ENCODE measurements around the gene MAP7. TPM values are rescaled to one million over a fixed set of nuclear protein-coding genes. Genes with fewer than 3 reads are reported as not detected.

MAP7 gene
- total RNA-seq, 2 donors from 2014 or later: 35.1 to 45.2 TPM

DNA sequence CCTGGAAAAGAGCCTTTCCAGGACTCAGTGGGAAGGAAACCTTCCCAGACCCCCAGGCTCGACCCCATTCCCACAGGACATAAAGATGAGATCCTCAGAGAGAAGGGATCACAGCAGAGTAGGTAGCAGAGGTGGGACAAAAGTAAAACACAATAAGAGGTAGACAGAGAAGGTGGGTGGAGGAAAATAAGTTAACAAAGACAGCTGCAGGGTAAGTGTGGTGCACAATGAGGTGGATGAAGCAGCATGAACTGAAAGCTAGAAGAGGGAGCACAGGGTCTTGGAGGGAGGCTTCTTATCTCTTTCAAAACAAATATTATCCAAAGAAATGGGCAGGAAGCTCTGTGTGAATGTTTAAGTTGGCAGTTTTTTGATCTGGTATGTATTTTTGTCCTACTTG lies 14.0 kb upstream of the MAP7 start:
- WGBS: 13% methylated on average over 1 of the region's 1 CpG
- TF ChIP-seq, protein P1, sequence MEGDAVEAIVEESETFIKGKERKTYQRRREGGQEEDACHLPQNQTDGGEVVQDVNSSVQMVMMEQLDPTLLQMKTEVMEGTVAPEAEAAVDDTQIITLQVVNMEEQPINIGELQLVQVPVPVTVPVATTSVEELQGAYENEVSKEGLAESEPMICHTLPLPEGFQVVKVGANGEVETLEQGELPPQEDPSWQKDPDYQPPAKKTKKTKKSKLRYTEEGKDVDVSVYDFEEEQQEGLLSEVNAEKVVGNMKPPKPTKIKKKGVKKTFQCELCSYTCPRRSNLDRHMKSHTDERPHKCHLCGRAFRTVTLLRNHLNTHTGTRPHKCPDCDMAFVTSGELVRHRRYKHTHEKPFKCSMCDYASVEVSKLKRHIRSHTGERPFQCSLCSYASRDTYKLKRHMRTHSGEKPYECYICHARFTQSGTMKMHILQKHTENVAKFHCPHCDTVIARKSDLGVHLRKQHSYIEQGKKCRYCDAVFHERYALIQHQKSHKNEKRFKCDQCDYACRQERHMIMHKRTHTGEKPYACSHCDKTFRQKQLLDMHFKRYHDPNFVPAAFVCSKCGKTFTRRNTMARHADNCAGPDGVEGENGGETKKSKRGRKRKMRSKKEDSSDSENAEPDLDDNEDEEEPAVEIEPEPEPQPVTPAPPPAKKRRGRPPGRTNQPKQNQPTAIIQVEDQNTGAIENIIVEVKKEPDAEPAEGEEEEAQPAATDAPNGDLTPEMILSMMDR (IDR thresholded peaks at IDR 0.05): no peak
- TF ChIP-seq POLR2A (IDR thresholded peaks at IDR 0.05) (no peak), POLR2AphosphoS5 (IDR thresholded peaks at IDR 0.05) (no peak)
- Histone ChIP-seq H3K4me3 (no peak overlapping the region), H3K27me3 (replicated peaks; ENCODE audit: insufficient read depth) (no peaks in the 10 kb centered on the region), H3K4me1 (replicated peaks) (peaks cover 26% of the 10 kb centered on the region), H3K9me3 (no peaks in the 10 kb centered on the region), H3K36me3 (no peaks in the 10 kb centered on the region), H3K27ac (peak overlapping the region; percentile 73 to 81)
- DNase-seq (ENCODE audit: low spot score): no peak
- intact Hi-C loops (cut with DNase I): no loop called here

DNA sequence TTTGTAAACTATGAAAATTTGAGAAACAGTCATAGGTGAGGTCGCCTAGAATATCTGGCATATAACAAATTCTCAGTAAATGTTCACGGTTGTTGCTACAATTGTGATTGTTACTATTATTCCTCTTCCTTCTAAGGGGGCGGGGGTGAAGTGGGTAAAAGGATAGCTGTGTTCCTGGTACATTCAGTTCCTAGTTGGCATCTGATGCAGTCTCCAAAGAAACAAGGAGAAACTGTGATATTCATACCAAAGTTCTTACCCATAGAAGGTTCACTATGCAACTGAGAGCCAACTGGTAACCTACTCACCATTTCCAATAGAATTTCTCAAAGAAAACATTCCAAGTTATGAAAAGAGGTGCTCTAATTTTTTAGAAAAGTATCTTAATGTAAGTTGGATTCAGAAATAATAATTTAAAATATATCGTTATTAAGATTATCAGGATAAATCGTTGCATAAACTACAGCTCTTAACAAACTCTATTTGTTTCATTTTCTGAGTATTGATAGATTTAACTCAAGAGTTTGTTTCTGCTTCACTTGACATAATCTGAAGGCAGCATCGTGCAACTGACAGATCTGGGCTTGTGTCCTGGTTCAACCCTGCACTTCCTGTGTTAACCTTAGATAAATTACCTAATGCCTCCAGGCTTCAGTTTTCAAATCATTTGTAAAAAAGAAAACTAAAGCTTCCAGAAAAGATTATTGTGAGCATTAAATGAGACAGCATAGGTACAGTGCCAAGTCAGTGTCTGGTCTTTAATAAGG lies 13.3 kb upstream of the MAP7 start:
- DNase-seq (ENCODE audit: low spot score): no peak
- TF ChIP-seq, protein P1 (IDR thresholded peaks at IDR 0.05): no peak
- TF ChIP-seq POLR2AphosphoS5 (IDR thresholded peaks at IDR 0.05) (peak; percentile 19), POLR2A (IDR thresholded peaks at IDR 0.05) (no peak)
- peaks cover 26% of the 10 kb centered on the region for H3K4me1 ChIP-seq (replicated peaks)
- no peaks in the 10 kb centered on the region for H3K36me3 ChIP-seq
- intact Hi-C loops (cut with DNase I): no loop called here
- no peaks in the 10 kb centered on the region for H3K9me3 ChIP-seq
- 46% methylated on average over 6 of the region's 6 CpGs for WGBS
- H3K27ac ChIP-seq: peak overlapping the region; percentile 73 to 81
- no peaks in the 10 kb centered on the region for H3K27me3 ChIP-seq (replicated peaks; ENCODE audit: insufficient read depth)
- H3K4me3 ChIP-seq: no peak overlapping the region

DNA sequence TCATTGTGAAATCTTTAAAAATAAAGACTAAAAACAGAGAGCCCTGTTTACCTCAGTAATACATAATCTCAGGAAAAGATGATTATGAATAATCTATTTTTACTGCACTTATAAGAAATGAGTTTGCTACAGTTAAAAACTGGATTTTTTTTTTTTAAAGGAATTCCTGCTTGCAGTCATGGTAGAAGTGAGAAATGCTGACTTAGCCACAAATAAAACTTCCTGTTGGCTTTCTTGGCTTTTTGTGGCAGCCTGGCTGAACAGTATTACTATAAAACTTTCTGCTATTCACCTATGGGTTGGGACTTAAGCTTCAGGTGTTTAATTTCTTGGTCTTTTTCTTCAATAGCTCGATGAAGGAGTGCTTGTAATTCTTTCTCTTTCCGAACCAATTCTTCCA lies 12.0 kb upstream of the MAP7 start:
- H3K36me3 ChIP-seq: no peaks in the 10 kb centered on the region
- TF ChIP-seq POLR2A (IDR thresholded peaks at IDR 0.05) (no peak), POLR2AphosphoS5 (IDR thresholded peaks at IDR 0.05) (peak; percentile 10)
- TF ChIP-seq, protein P1 (IDR thresholded peaks at IDR 0.05): no peak

DNA sequence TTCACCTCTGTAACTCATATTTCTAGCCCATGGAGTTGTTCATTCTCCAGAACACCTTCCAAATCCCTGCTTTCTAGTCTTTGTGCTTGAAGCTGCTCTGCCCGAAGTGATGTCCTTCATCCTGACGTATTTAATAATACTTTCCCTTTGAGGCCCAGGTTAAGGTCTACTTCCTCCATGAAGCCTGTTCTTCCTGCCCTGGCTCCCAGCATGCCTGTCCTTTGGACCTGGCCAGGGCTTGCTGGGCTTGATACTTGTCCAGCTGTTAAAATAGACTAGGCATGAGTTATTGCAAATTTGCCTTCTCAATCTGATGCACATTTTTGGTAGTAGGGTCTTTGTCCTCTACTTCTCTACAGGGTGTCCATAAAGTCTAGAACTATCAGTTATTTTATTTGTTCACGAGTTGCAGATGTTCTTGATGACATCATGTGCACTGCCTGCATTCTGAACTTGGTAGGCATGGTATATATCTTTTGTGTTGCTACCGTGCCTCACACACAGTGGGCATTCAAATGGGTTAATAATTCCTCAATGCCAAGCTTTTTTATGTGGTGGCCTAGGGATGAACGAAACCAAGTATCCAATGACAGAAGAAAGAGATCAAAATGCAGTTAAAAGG lies 3.1 kb upstream of the MAP7 start:
- TF ChIP-seq POLR2AphosphoS5 (IDR thresholded peaks at IDR 0.05) (no peak), POLR2A (IDR thresholded peaks at IDR 0.05) (no peak)
- TF ChIP-seq, protein P1 (IDR thresholded peaks at IDR 0.05): no peak
- peak overlapping the region in 1 of 2 donors; percentile 90 for H3K27ac ChIP-seq
- DNase-seq (ENCODE audit: low spot score): no peak
- intact Hi-C loops (cut with DNase I): no loop called here
- H3K9me3 ChIP-seq: no peaks in the 10 kb centered on the region
- H3K27me3 ChIP-seq (replicated peaks; ENCODE audit: insufficient read depth): no peaks in the 10 kb centered on the region
- no peaks in the 10 kb centered on the region for H3K36me3 ChIP-seq
- H3K4me3 ChIP-seq: no peak overlapping the region
- H3K4me1 ChIP-seq (replicated peaks): no peaks in the 10 kb centered on the region
- 80% methylated on average over 5 of the region's 5 CpGs for WGBS

More for the DNA sequence above, 12.0 kb upstream of the MAP7 start:
- no peak for DNase-seq (ENCODE audit: low spot score)
- Histone ChIP-seq H3K27me3 (replicated peaks; ENCODE audit: insufficient read depth) (no peaks in the 10 kb centered on the region), H3K9me3 (no peaks in the 10 kb centered on the region), H3K4me1 (replicated peaks) (peaks cover 17% of the 10 kb centered on the region), H3K27ac (peak overlapping the region in 1 of 2 donors; percentile 81), H3K4me3 (no peak overlapping the region)
- WGBS: 54% methylated on average over 2 of the region's 2 CpGs
- intact Hi-C loops (cut with DNase I): no loop called here
